Raji (cell line): ENCODE data around the gene SH2B3.
A peak's percentile ranks its signal among the peaks of the same experiment; 100 is the strongest.

Source experiments
- POLR2A ChIP-seq: IDR thresholded peaks from 2 replicates; pipeline ENCODE4 v1.6.1; 2011; ENCODE audit warnings: low read depth, low read length, control low read depth; ENCODE audit not compliant: insufficient read depth

The SH2B3 gene

GRCh38 chr12:111404362-111405148 is 1.2 kb upstream of the SH2B3 start:
- TF ChIP-seq POLR2A = no peak; the same call in 1 of the 2 replicates

- peak; percentile 75 for TF ChIP-seq POLR2A
Measured at GRCh38 chr12:111405149-111405858, 419 bp upstream of the SH2B3 start.

- 0 out of 2 replicates have a peak, but pooled peaks have one; percentile 11 for TF ChIP-seq POLR2A
Measured at GRCh38 chr12:111406474-111407376, 1.0 kb downstream of the SH2B3 start.

- no peak for TF ChIP-seq POLR2A
Measured at GRCh38 chr12:111407377-111408115, 1.8 kb downstream of the SH2B3 start.

DNA sequence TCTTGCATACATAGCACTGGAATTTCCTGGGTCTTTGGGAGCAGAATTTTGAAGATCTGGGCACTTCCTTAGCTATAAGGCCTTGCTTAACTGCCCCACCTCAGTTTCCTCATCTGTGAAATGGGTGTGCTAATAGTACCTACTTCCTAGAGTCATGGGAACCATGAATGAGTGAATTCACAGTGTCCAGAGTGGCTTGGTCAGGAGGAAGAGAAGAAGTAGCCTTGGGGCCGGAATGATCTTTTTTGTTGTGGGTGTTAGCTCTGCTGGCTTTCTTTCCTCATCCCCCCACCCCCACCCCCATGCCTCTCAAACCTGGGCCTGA is 2.4 kb downstream of the SH2B3 start:
- no peak for TF ChIP-seq POLR2A

- no peak for TF ChIP-seq POLR2A
Measured at GRCh38 chr12:111408686-111409402, 3.1 kb downstream of the SH2B3 start.

DNA sequence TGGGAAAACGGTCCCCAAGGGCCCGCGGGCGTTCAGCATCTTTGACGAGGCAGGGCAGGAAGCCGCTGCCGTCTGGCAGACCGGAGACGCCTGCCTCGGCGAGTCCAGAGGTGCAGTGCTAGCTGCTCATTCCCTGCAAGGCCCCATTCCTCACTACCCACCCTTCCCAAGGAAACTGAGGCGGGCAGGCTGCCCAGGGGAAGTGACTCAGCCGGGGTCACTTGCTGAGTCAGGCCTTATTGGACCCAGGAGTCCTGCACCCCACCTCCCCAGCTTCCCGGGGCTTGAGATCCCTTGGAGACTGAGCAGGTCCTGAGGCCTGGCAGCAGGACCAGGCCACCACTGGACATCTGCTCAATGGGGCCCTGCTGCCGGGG is 3.7 kb downstream of the SH2B3 start:
- no peak for TF ChIP-seq POLR2A

GRCh38 chr12:111409780-111410430 is 4.2 kb downstream of the SH2B3 start:
- TF ChIP-seq POLR2A = no peak

- TF ChIP-seq POLR2A = no peak
Measured at GRCh38 chr12:111410431-111411184, 4.9 kb downstream of the SH2B3 start.

GRCh38 chr12:111411185-111411764 is 5.6 kb downstream of the SH2B3 start:
- TF ChIP-seq POLR2A = no peak

DNA sequence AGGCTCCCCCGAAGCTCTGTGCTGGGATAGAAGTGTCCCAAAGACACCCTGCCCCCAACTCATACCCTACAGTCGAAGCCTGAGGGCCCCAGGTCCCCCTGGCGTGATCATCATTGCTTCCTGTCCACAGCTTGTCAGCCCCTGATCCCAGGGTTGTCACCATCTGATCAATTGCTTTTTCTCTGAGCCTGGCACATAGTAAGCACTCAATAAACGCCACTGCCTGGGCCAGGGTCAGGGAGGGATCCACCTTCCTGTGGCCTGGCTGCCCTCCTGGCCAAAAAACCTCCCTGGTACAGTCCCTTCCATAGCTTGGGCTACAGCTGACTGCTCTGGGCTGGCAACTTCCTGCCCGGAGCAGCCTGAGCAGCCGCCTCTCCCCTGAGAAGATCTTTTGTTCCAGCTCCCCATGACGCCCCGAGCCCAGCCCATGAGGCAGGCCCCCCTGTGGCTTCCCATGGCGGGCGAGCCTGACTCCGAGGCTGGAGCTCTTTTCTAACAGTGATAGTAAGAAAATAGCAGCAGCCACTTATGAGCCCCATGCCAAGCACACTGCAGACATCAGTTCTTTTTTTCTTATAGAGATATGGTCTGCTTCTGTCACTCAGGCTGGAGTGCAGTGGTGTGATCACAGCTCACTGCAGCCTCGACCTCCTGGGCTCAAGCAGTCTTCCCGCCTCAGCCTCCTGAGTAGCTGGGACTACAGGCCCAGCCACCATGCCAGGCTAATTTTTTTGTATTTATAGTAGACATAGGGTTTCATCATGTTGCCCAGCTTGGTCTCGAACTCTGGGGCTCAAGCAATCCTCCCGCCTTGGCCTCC is 6.5 kb downstream of the SH2B3 start:
- TF ChIP-seq POLR2A = no peak
